ENCODE measurements around the gene TMEM38A. TPM values are rescaled to one million over a fixed set of nuclear protein-coding genes. Genes with fewer than 3 reads are reported as not detected.

Gene TMEM38A, protein sequence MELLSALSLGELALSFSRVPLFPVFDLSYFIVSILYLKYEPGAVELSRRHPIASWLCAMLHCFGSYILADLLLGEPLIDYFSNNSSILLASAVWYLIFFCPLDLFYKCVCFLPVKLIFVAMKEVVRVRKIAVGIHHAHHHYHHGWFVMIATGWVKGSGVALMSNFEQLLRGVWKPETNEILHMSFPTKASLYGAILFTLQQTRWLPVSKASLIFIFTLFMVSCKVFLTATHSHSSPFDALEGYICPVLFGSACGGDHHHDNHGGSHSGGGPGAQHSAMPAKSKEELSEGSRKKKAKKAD
- total RNA-seq (27.6 and 28.3 TPM in 2 replicates), polyA plus RNA-seq (33.4 and 41.1 TPM in 2 replicates)

DNA sequence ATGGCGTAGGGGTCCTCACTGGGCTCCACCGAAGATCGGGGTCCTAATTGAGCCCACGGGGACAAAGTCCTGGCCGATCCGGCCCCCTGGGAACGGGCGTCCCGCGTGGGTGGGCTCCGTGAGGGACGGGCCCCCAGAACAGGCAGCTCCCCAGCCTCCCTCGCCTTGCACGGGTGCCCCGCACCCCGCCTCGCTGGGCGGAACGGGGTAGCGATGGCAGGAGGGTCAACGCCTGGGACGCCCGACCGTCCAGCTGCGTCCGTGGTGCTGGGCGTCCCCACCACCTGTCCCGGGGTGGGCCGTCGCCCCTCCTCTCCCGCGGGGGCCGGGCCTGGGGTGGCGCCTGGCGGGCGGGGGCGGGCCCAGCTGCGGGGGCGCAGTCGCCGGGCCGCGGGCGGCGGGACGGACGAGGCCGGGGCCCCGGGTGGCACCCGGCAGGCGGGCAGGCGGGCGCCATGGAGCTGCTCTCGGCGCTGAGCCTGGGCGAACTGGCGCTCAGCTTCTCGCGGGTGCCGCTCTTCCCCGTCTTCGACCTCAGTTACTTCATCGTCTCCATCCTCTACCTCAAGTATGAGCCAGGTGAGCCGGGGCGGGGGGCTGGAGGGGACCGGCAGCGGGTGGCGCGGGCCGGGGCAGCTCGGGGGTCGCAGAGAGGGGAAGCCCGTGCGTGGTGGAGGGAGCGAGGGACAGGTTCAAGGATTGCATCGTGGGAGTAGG is at the start of gene TMEM38A:
TMEM38A (plus strand) TSS at position 377 of the 717 bp plus-strand sequence; CDS start at position 456, 79 bp downstream.
- TF ChIP-seq, protein P1, sequence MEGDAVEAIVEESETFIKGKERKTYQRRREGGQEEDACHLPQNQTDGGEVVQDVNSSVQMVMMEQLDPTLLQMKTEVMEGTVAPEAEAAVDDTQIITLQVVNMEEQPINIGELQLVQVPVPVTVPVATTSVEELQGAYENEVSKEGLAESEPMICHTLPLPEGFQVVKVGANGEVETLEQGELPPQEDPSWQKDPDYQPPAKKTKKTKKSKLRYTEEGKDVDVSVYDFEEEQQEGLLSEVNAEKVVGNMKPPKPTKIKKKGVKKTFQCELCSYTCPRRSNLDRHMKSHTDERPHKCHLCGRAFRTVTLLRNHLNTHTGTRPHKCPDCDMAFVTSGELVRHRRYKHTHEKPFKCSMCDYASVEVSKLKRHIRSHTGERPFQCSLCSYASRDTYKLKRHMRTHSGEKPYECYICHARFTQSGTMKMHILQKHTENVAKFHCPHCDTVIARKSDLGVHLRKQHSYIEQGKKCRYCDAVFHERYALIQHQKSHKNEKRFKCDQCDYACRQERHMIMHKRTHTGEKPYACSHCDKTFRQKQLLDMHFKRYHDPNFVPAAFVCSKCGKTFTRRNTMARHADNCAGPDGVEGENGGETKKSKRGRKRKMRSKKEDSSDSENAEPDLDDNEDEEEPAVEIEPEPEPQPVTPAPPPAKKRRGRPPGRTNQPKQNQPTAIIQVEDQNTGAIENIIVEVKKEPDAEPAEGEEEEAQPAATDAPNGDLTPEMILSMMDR (IDR thresholded peaks at IDR 0.05; ENCODE audit: low read depth, low read length) = no peak
- Histone ChIP-seq H3K9me3 (ENCODE audit: low read depth) (no peaks in the 10 kb centered on the region), H3K36me3 (peaks cover 10% of the 10 kb centered on the region), H3K4me1 (ENCODE audit: low read depth) (peaks cover 4% of the 10 kb centered on the region), H3K4me3 (peak within 1 kb of the TSS; percentile 81), H3K27ac (peak within 1 kb of the TSS; percentile 78), H3K27me3 (no peaks in the 10 kb centered on the region)
- peak; percentile 9 to 63 for DNase-seq (ENCODE audit: low read depth in 1 of 2, low spot score in 1 of 2)

DNA sequence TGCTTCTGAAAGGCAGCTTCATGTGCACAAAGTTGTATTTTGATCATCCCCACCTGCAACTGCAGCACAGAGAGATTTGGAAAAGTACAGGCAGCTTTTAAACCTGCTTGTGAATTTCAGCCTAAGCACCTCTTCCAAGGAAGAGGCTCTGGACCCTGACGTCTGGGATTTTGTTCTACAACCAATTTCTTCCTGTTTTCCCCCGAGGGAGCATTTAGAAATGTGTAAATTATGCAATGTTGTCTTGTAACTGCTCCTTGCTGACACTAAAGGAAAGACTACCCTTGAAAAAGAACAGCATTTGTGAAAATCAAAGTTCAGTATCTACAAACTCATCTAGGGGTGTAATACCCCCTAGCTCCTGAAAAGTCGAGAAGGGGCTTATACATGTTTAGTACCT is 48.3 kb upstream of the TMEM38A start:
- TF ChIP-seq, protein P1 (IDR thresholded peaks at IDR 0.05; ENCODE audit: low read depth, low read length) = no peak
- Histone ChIP-seq H3K27me3 (no peaks in the 10 kb centered on the region), H3K36me3 (no peaks in the 10 kb centered on the region), H3K9me3 (ENCODE audit: low read depth) (no peaks in the 10 kb centered on the region), H3K27ac (peak overlapping the region; percentile 55), H3K4me1 (ENCODE audit: low read depth) (peaks cover 7% of the 10 kb centered on the region), H3K4me3 (no peak overlapping the region)
- DNase-seq (ENCODE audit: low read depth in 1 of 2, low spot score in 1 of 2) = peak in 1 of 2 donors; percentile 61

DNA sequence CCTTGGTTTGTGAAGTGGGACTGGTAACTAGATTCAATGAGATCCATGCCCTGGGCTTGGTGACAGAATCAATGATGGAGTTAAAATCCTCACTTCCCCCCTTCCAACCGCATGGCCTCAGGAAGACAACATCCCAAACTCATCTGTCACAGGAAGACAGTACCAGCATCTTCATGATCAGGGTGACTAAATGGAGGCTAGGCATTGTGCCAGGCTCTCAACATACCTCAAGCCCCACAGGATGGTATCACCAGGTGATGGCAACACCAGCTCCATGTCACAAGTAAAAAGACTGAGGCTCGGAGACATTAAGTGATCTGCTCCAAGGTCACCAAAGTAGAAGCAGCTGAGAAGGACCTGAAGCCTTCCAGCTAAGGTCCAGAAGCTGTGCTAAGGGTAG is 47.1 kb upstream of the TMEM38A start:
- H3K36me3 ChIP-seq = no peaks in the 10 kb centered on the region
- no peak overlapping the region for H3K27ac ChIP-seq
- TF ChIP-seq, protein P1 (IDR thresholded peaks at IDR 0.05; ENCODE audit: low read depth, low read length) = no peak
- H3K9me3 ChIP-seq (ENCODE audit: low read depth) = no peaks in the 10 kb centered on the region
- peaks cover 7% of the 10 kb centered on the region for H3K4me1 ChIP-seq (ENCODE audit: low read depth)
- no peaks in the 10 kb centered on the region for H3K27me3 ChIP-seq
- no peak overlapping the region for H3K4me3 ChIP-seq
- DNase-seq (ENCODE audit: low read depth in 1 of 2, low spot score in 1 of 2) = no peak

DNA sequence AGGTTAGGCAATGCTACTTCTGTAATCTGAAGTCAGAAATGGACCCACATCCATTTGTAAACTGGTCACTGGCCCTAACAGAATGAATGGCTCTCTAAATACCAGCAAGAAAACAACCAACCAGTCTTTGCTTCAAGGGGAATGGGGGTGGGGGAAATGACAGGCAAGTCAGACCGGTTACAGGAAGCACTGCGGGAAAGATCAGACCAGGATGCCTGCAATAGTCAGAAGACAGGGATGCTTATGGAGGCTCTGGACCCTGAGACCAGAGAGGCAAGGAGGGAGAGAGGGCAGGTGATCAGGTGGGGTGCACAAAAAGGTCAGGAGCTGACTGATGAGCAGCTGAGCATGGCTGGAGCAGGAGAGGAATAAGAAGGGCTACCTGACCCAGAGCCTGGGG is 46.0 kb upstream of the TMEM38A start:
- Histone ChIP-seq H3K36me3 (no peaks in the 10 kb centered on the region), H3K4me1 (ENCODE audit: low read depth) (peaks cover 7% of the 10 kb centered on the region), H3K9me3 (ENCODE audit: low read depth) (no peaks in the 10 kb centered on the region), H3K27me3 (no peaks in the 10 kb centered on the region), H3K4me3 (no peak overlapping the region), H3K27ac (no peak overlapping the region)
- no peak for DNase-seq (ENCODE audit: low read depth in 1 of 2, low spot score in 1 of 2)
- TF ChIP-seq, protein P1 (IDR thresholded peaks at IDR 0.05; ENCODE audit: low read depth, low read length) = no peak

DNA sequence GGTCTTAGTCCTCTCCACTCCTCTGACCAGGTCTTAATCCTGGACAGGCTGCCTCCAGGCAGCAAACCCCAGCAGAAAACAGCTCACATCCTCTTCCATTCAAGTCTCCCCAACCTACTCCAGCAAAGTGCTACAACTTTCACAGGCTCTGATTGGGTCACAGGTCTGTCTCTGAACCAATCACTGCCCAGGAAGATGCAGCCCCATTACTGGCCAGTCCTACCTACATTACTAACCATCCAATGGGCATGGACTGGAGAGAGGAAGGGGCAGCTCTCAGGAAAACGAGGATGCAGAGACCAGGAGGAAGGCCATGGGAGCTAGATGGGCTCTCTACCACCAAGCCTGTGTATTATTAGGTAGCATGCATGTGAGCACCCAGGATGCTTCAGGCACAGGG is 45.1 kb upstream of the TMEM38A start:
- Histone ChIP-seq H3K4me1 (ENCODE audit: low read depth) (peaks cover 7% of the 10 kb centered on the region), H3K36me3 (no peaks in the 10 kb centered on the region), H3K27me3 (no peaks in the 10 kb centered on the region), H3K4me3 (no peak overlapping the region), H3K9me3 (ENCODE audit: low read depth) (no peaks in the 10 kb centered on the region), H3K27ac (no peak overlapping the region)
- TF ChIP-seq, protein P1 (IDR thresholded peaks at IDR 0.05; ENCODE audit: low read depth, low read length) = no peak
- no peak for DNase-seq (ENCODE audit: low read depth in 1 of 2, low spot score in 1 of 2)

Data from cardiac muscle cell (in vitro differentiated cells and primary cell).